B cell (primary cell): ENCODE measurements around the gene DNAJC11. TPM values are rescaled to one million over a fixed set of nuclear protein-coding genes. Genes with fewer than 3 reads are reported as not detected.

Experiments
- ATAC-seq: fragments of 200-7000 bp; cut with Tn5 transposase; one replicate; pipeline ENCODE4 v1.10.0; 2021; ENCODE audit warnings: low read depth, mild to moderate bottlenecking, moderate number of reproducible peaks, moderate library complexity
- CTCF ChIA-PET: fragments of 350-600 bp; sonication (Branson Sonifier 250); formaldehyde crosslinking; loops from one replicate; lab custom pipeline; 2021; ENCODE audit warnings: antibody characterized with exemption, inconsistent platforms; lab: Charles Lee
- POLR2A ChIA-PET: fragments of 350-600 bp; sonication (Branson Sonifier 250); formaldehyde crosslinking; loops from one replicate; lab custom pipeline; 2021; ENCODE audit warnings: antibody characterized with exemption; lab: Charles Lee
- DNase-seq: peaks from one replicate; pipeline ENCODE4 v3.0.0; 2013
- H2AFZ ChIP-seq: 2 replicates; pipeline ENCODE4 v1.6.1; 2012; ENCODE audit warnings: mild to moderate bottlenecking, low read depth, low read length; ENCODE audit not compliant: insufficient read depth, poor library complexity, severe bottlenecking
- H3K27ac ChIP-seq, 2 donors: 1 replicate in 1 of 2; 2 replicates in 1 of 2; pipeline ENCODE4 v1.5.1; 2012 to 2013; ENCODE audit warnings: low read length in 2 of 2, mild to moderate bottlenecking in 2 of 2, moderate library complexity in 1 of 2
- H3K27me3 ChIP-seq, 4 experiments: fragments of 200-600 bp in 1 of 4; sonication (generic) in 1 of 4; replicated peaks in 1 of 4; 1 replicate in 2 of 4; 2 replicates in 2 of 4; pipeline versions ENCODE4 v1.6.1 to v1.7.0; 2013 to 2016; ENCODE audit warnings: low read length in 3 of 4, mild to moderate bottlenecking in 2 of 4, mixed read lengths in 1 of 4, moderate library complexity in 1 of 4; ENCODE audit not compliant: insufficient read depth in 4 of 4, control insufficient read depth in 3 of 4; ENCODE audit errors: control extremely low read depth in 1 of 4
- H3K36me3 ChIP-seq, 2 experiments: replicated peaks in 1 of 2; 1 replicate in 1 of 2; 2 replicates in 1 of 2; pipeline versions ENCODE4 v1.6.1 to v1.7.1; 2013; ENCODE audit warnings: low read length in 1 of 2; ENCODE audit not compliant: insufficient read depth in 2 of 2, control insufficient read depth in 1 of 2; ENCODE audit errors: control extremely low read depth in 1 of 2, extremely low read depth in 1 of 2
- H3K4me1 ChIP-seq, 2 donors: fragments of 200-600 bp in 1 of 2; sonication (generic) in 1 of 2; 1 replicate in 1 of 2; 2 replicates in 1 of 2; pipeline versions ENCODE4 v1.5.1 to v1.6.1; 2013 to 2017; ENCODE audit warnings: low read length in 2 of 2; ENCODE audit not compliant: control insufficient read depth in 2 of 2, insufficient read depth in 2 of 2
- H3K4me2 ChIP-seq: replicated peaks from 2 replicates; pipeline ENCODE3; 2012; ENCODE audit warnings: mild to moderate bottlenecking, low read depth, low read length; ENCODE audit not compliant: poor library complexity, severe bottlenecking
- H3K4me3 ChIP-seq, 5 experiments: fragments of 200-600 bp in 1 of 5; sonication (generic) in 1 of 5; 1 replicate in 3 of 5; 2 replicates in 2 of 5; pipeline versions ENCODE4 v1.5.1 to v1.7.0; 2011 to 2016; ENCODE audit warnings: low read length in 4 of 5, mild to moderate bottlenecking in 4 of 5, low read depth in 2 of 5, control low read depth in 1 of 5, moderate library complexity in 1 of 5; ENCODE audit not compliant: insufficient read depth in 1 of 5; ENCODE audit errors: control extremely low read depth in 1 of 5, extremely low read depth in 1 of 5
- H3K79me2 ChIP-seq: fragments of 200-600 bp; sonication (generic); one replicate; pipeline ENCODE4 v1.6.0; 2016; ENCODE audit warnings: low read length; ENCODE audit not compliant: control insufficient read depth, insufficient read depth
- H3K9ac ChIP-seq: fragments of 200-600 bp; sonication (generic); 2 replicates; pipeline ENCODE4 v1.6.1; 2017; ENCODE audit warnings: mild to moderate bottlenecking, low read length, moderate library complexity
- H3K9me3 ChIP-seq, 3 donors: one replicate each; pipeline versions ENCODE4 v1.6.1 to v1.7.1; 2013; ENCODE audit warnings: low read length in 2 of 3; ENCODE audit not compliant: control insufficient read depth in 2 of 3, insufficient read depth in 1 of 3; ENCODE audit errors: control extremely low read depth in 1 of 3
- H4K20me1 ChIP-seq: 2 replicates; pipeline ENCODE4 v1.6.0; 2012; ENCODE audit warnings: mild to moderate bottlenecking, low read length; ENCODE audit not compliant: insufficient read depth, control insufficient read depth, poor library complexity, severe bottlenecking
- H3K27ac Mint-ChIP-seq: one replicate; pipeline ENCODE4 v1.8.0; 2021; ENCODE audit warnings: mixed read lengths
- H3K27me3 Mint-ChIP-seq: one replicate; pipeline ENCODE4 v1.8.0; 2021; ENCODE audit warnings: mixed read lengths
- H3K4me1 Mint-ChIP-seq: one replicate; pipeline ENCODE4 v1.8.0; 2021; ENCODE audit warnings: mixed read lengths
- H3K4me3 Mint-ChIP-seq: one replicate; pipeline ENCODE4 v1.8.0; 2021; ENCODE audit warnings: mixed read lengths
- H3K9me3 Mint-ChIP-seq: one replicate; pipeline ENCODE4 v1.8.0; 2022; ENCODE audit warnings: mixed read lengths; ENCODE audit not compliant: insufficient read depth
- EZH2 ChIP-seq: IDR thresholded peaks from 2 replicates; pipeline ENCODE4 v1.6.1; 2012; ENCODE audit warnings: borderline replicate concordance, low read depth, mild to moderate bottlenecking, moderate library complexity, low read length; ENCODE audit not compliant: insufficient read depth, poor library complexity, severe bottlenecking
- whole genome bisulfite sequencing: methylation state at CpG from one replicate; pipeline ENCODE4 v1.1.5; 2013; ENCODE audit warnings: missing lambda C conversion rate; ENCODE audit not compliant: insufficient coverage; 5-methylcytosine and 5-hydroxymethylcytosine counted together
- intact Hi-C: fragments of 100-400 bp; cut with micrococcal nuclease; formaldehyde crosslinking; loops from one replicate; pipeline ENCODE4 v1.10.0; 2022
- polyA plus RNA-seq: library from polyadenylated mRNA; depleted of rRNA; stranded (reverse); fragments of >200 nt; gene quantifications from 2 replicates; pipeline ENCODE4 v1.2.3, GENCODE V29; 2012
- total RNA-seq, 2 donors: library from RNA; stranded (reverse); fragments of 120-200 nt in 1 of 2; gene quantifications; 1 replicate in 1 of 2; 2 replicates in 1 of 2; pipeline versions ENCODE4 v1.2.3 to v1.2.4, GENCODE V29; 2013 to 2022
- TF ChIP-seq, protein P1 (sequence below): fragments of 200-600 bp; IDR thresholded peaks from one replicate; pipeline ENCODE4 v1.8.0; 2022; ENCODE audit warnings: antibody characterized with exemption, mild to moderate bottlenecking

Gene DNAJC11
- total and polyA plus RNA-seq, 2 donors (not counting 1 experiment from before 2014, with no cell fraction given), result 29.2 to 51.6 TPM

DNA sequence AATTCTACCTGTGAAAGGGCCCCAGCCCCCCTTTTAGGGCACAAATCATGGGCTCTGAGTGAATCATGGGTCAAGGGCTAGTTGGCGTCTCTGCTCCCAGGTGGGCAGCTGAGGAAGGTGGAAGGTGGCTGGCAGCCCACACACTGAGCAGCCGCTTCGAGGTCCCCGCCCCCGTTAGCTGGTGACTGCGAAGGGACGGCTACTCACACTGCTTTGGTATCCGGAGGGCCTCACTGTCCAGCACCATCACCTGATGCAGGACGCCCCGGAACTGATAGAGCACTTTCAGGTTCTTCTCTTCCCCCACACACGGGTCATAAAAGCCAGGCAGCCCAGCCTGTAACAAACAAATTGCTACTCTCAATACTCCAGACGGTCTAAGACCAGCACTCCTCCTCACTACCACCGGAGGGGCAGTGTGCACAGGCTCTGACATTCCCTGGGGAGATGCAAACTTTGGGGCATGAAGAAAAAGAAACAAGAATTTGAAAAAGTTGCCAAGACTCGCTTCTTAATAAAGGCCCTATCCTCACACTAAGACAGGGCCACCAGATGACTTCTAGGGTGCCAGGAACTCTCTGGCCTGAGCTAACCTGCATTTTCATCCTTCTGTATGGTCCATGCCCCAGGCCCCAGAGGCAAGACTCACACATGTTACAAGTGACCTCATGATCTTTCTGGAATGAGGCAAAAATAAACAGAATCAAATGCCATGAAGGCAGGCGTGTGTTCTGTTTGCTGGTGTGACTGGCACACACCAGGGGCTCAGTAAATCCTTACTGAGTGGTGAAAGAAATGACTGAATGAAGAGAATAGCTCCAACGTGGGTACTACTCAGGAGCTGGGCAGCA, 65.5 kb downstream of the DNAJC11 start:
- Mint-ChIP-seq H3K4me3 (no peak overlapping the region), H3K27ac (no peak overlapping the region), H3K27me3 (no peaks in the 10 kb centered on the region), H3K4me1 (no peaks in the 10 kb centered on the region), H3K9me3 (no peaks in the 10 kb centered on the region)
- H3K27me3 ChIP-seq, result no peaks in the 10 kb centered on the region
- ChIA-PET CTCF (interaction anchor here (1.4 kb wide), 1 partner anchor 31 kb away, joined by 4 read pairs; no protein-coding TSS in a partner anchor), POLR2A (no interaction called here)
- H2AFZ ChIP-seq, result no peak overlapping the region
- no peaks in the 10 kb centered on the region for H4K20me1 ChIP-seq
- H3K4me2 ChIP-seq, result no peak overlapping the region
- TF ChIP-seq EZH2, result no peak
- TF ChIP-seq, protein P1, sequence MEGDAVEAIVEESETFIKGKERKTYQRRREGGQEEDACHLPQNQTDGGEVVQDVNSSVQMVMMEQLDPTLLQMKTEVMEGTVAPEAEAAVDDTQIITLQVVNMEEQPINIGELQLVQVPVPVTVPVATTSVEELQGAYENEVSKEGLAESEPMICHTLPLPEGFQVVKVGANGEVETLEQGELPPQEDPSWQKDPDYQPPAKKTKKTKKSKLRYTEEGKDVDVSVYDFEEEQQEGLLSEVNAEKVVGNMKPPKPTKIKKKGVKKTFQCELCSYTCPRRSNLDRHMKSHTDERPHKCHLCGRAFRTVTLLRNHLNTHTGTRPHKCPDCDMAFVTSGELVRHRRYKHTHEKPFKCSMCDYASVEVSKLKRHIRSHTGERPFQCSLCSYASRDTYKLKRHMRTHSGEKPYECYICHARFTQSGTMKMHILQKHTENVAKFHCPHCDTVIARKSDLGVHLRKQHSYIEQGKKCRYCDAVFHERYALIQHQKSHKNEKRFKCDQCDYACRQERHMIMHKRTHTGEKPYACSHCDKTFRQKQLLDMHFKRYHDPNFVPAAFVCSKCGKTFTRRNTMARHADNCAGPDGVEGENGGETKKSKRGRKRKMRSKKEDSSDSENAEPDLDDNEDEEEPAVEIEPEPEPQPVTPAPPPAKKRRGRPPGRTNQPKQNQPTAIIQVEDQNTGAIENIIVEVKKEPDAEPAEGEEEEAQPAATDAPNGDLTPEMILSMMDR, result no peak
- DNase-seq (no peak), ATAC-seq (peak; percentile 41)
- H3K9ac ChIP-seq, result no peak overlapping the region
- H3K9me3 ChIP-seq, result no peaks in the 10 kb centered on the region
- no peak overlapping the region for H3K27ac ChIP-seq
- no peaks in the 10 kb centered on the region for H3K4me1 ChIP-seq
- H3K4me3 ChIP-seq, result no peak overlapping the region
- 92% methylated on average over 13 of the region's 16 CpGs for WGBS
- intact Hi-C loops, result no loop called here
- no peaks in the 10 kb centered on the region for H3K79me2 ChIP-seq
- peaks cover 4 to 51% of the 10 kb centered on the region in 2 experiments for H3K36me3 ChIP-seq
